ENCODE measurements around the gene CLK2. TPM values are rescaled to one million over a fixed set of nuclear protein-coding genes. Genes with fewer than 3 reads are reported as not detected.

Gene CLK2
- polyA plus RNA-seq, 1 donor from 2014 or later: 44.4 TPM

DNA sequence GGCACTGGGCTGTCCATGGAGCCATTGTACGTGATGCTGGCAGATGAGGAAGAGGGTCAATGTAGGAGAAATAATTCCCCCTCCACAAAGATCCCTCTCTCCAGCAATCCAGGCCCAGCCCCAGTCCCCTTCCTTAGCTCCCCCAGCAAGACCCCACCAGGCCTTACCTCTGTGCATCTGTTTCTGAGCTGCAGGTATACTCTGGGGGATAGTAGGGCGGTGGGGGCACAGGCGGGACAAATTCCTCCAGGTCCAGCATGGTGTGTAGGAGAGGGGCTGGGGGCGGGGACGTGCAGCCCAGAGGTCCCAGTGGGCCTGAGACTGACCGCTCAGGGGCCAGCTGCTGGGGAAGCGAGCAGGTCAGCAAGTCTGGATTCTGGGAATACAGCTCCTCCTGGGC, 21.7 kb downstream of the CLK2 start:
- Histone ChIP-seq H3K27me3 (ENCODE audit: insufficient read depth, low read depth, low read length) (no peaks in the 10 kb centered on the region), H3K9ac (ENCODE audit: low read length) (no peak overlapping the region), H3K36me3 (ENCODE audit: insufficient read depth, low read length) (no peaks in the 10 kb centered on the region), H3K4me2 (ENCODE audit: low read length) (no peak overlapping the region), H3K4me3 (ENCODE audit: low read length) (no peak overlapping the region), H3K9me2 (ENCODE audit: insufficient read depth, low read length) (no peaks in the 10 kb centered on the region), H3K79me2 (replicated peaks; ENCODE audit: insufficient read depth, low read length) (peaks cover 8% of the 10 kb centered on the region), H4K20me1 (ENCODE audit: insufficient read depth) (no peaks in the 10 kb centered on the region), H3K9me3 (ENCODE audit: low read length) (no peaks in the 10 kb centered on the region), H2AFZ (ENCODE audit: low read depth, low read length) (no peak overlapping the region), H3K27ac (ENCODE audit: low read length) (no peak overlapping the region), H3F3A (ENCODE audit: insufficient read depth, low read length, poor library complexity, severe bottlenecking) (no peaks in the 10 kb centered on the region)
- TF ChIP-seq TAF1 (IDR thresholded peaks at IDR 0.05; ENCODE audit: low read depth) (no peak), SMC3 (conservative IDR thresholded peaks at IDR 0.05; ENCODE audit: poor library complexity) (no peak), EZH2 (IDR thresholded peaks at IDR 0.05; ENCODE audit: borderline replicate concordance, insufficient read depth, low read length, poor library complexity, severe bottlenecking) (no peak), EP300 (conservative IDR thresholded peaks at IDR 0.05; ENCODE audit: poor library complexity, severe bottlenecking) (no peak), MXI1 (conservative IDR thresholded peaks at IDR 0.05; ENCODE audit: poor library complexity, severe bottlenecking) (no peak), POLR2AphosphoS5 (IDR thresholded peaks at IDR 0.05) (no peak), RAD21 (conservative IDR thresholded peaks at IDR 0.05) (no peak)
- TF ChIP-seq, protein P1, sequence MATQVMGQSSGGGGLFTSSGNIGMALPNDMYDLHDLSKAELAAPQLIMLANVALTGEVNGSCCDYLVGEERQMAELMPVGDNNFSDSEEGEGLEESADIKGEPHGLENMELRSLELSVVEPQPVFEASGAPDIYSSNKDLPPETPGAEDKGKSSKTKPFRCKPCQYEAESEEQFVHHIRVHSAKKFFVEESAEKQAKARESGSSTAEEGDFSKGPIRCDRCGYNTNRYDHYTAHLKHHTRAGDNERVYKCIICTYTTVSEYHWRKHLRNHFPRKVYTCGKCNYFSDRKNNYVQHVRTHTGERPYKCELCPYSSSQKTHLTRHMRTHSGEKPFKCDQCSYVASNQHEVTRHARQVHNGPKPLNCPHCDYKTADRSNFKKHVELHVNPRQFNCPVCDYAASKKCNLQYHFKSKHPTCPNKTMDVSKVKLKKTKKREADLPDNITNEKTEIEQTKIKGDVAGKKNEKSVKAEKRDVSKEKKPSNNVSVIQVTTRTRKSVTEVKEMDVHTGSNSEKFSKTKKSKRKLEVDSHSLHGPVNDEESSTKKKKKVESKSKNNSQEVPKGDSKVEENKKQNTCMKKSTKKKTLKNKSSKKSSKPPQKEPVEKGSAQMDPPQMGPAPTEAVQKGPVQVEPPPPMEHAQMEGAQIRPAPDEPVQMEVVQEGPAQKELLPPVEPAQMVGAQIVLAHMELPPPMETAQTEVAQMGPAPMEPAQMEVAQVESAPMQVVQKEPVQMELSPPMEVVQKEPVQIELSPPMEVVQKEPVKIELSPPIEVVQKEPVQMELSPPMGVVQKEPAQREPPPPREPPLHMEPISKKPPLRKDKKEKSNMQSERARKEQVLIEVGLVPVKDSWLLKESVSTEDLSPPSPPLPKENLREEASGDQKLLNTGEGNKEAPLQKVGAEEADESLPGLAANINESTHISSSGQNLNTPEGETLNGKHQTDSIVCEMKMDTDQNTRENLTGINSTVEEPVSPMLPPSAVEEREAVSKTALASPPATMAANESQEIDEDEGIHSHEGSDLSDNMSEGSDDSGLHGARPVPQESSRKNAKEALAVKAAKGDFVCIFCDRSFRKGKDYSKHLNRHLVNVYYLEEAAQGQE (IDR thresholded peaks at IDR 0.05; ENCODE audit: borderline replicate concordance): no peak
- TF ChIP-seq, protein P2, sequence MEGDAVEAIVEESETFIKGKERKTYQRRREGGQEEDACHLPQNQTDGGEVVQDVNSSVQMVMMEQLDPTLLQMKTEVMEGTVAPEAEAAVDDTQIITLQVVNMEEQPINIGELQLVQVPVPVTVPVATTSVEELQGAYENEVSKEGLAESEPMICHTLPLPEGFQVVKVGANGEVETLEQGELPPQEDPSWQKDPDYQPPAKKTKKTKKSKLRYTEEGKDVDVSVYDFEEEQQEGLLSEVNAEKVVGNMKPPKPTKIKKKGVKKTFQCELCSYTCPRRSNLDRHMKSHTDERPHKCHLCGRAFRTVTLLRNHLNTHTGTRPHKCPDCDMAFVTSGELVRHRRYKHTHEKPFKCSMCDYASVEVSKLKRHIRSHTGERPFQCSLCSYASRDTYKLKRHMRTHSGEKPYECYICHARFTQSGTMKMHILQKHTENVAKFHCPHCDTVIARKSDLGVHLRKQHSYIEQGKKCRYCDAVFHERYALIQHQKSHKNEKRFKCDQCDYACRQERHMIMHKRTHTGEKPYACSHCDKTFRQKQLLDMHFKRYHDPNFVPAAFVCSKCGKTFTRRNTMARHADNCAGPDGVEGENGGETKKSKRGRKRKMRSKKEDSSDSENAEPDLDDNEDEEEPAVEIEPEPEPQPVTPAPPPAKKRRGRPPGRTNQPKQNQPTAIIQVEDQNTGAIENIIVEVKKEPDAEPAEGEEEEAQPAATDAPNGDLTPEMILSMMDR (IDR thresholded peaks at IDR 0.05; ENCODE audit: poor library complexity, severe bottlenecking): no peak

DNA sequence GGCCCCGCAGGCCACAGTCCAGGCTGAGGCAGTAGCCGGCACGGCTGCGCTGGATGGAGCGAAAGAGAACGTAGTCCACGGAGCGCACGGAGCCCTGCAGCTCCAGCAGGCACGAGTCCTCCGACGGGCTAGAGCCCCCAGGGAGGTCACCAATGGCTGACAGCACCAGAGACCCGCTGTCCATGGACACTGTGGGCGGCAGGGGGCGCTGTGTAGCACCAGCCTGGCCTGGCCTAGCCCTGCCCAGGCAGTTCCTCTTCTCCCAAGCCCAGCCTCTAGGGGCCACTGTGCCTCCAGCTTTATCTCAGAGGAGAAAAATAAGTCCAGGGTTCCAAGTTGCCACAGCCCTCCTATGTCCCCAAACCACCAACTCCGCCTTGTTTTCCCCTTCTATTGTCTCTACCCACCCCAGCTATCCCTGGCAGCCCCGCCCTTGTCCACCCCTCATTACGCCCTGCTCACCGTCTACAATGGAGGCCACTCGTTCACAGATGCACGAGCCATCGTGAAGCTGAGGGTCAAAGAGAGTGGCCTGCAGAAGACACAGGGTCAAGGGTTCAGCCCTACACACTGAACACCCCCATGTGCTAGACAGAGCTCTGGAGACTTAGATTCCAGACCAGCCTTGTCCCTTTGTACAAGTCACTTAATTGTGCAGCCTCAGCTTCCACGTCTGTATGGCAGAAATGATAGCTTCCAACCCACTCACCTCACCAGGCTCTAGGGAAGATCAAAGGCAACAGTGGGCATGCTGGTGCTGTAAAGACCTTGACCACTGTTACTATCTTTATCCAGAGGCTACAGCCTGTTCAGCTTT, 22.5 kb downstream of the CLK2 start:
- no peaks in the 10 kb centered on the region for H3K9me3 ChIP-seq (ENCODE audit: low read length)

More for the DNA sequence above, 22.5 kb downstream of the CLK2 start:
- Histone ChIP-seq H3K27ac (ENCODE audit: low read length) (no peak overlapping the region), H3F3A (ENCODE audit: insufficient read depth, low read length, poor library complexity, severe bottlenecking) (no peaks in the 10 kb centered on the region), H2AFZ (ENCODE audit: low read depth, low read length) (no peak overlapping the region), H3K36me3 (ENCODE audit: insufficient read depth, low read length) (no peaks in the 10 kb centered on the region), H3K4me2 (ENCODE audit: low read length) (no peak overlapping the region), H3K27me3 (ENCODE audit: insufficient read depth, low read depth, low read length) (no peaks in the 10 kb centered on the region), H3K9me2 (ENCODE audit: insufficient read depth, low read length) (no peaks in the 10 kb centered on the region), H3K79me2 (replicated peaks; ENCODE audit: insufficient read depth, low read length) (peaks cover 8% of the 10 kb centered on the region), H3K4me3 (ENCODE audit: low read length) (no peak overlapping the region), H3K9ac (ENCODE audit: low read length) (peak overlapping the region; percentile 9), H4K20me1 (ENCODE audit: insufficient read depth) (no peaks in the 10 kb centered on the region)
- TF ChIP-seq TAF1 (IDR thresholded peaks at IDR 0.05; ENCODE audit: low read depth) (no peak), SMC3 (conservative IDR thresholded peaks at IDR 0.05; ENCODE audit: poor library complexity) (peak; percentile 87), RAD21 (conservative IDR thresholded peaks at IDR 0.05) (peak; percentile 90), MXI1 (conservative IDR thresholded peaks at IDR 0.05; ENCODE audit: poor library complexity, severe bottlenecking) (no peak)
- TF ChIP-seq, protein P1 (IDR thresholded peaks at IDR 0.05; ENCODE audit: borderline replicate concordance): no peak
- TF ChIP-seq, protein P2 (IDR thresholded peaks at IDR 0.05; ENCODE audit: poor library complexity, severe bottlenecking): peak; percentile 99
